ENCODE data around the gene SLC6A2.
"Not testable (repeated sequence)": the region's sequence is repeated elsewhere in the genome, so short reads cannot be mapped to it uniquely, and the experiment has no call there.

SLC6A2 gene

DNA sequence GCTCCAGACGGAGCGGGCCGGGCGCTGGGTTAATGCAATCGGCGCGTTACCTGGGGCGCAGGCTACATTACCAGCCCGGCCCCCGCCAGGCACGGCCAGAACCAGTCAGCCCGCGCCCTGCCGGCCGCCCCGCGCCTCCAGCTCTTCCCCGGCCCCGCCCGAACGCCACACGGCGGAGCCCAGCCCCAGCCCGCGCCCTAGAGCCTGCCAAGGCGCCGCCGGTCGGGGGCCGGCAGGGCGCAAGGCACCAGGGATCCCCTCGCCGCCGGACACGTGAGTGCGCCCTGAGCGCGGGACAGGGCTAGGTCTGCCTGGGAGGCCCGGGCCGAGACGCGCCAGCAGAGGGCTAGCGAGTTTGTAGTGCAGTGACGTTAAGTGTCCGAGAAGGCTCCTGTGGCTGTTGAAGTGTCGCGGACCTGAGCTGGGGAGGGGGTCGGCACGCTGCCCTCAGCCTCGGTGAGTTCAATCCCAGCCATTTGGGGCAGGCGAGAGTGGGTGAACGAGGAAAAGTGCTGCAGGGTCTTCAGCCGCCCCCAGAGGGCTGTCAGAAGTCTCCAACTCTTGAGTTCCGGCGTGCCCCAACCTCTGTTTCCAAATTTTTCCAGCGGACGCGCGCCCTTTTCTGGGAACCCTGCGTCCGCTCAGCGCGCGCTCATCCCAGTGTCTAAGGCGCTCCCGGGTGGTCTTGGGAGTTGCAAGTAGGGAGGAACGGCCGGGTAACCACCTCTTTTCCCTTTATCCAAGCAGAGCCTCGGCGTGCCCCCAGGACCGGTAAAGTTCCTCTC is at the start of gene SLC6A2:
TSS of gene SLC6A2 (plus strand) at position 92 of the 785 bp plus-strand sequence. CDS start 707 bp downstream, outside the sequence.
- DNase-seq (ENCODE audit: low read depth) = no peak

GRCh38 chr16:55613613-55614335 is 42.0 kb upstream of the SLC6A2 start:
- no peak for DNase-seq (ENCODE audit: low read depth)

- DNase-seq (ENCODE audit: low read depth) = no peak
Observed at GRCh38 chr16:55615071-55615470, 40.7 kb upstream of the SLC6A2 start.

DNA sequence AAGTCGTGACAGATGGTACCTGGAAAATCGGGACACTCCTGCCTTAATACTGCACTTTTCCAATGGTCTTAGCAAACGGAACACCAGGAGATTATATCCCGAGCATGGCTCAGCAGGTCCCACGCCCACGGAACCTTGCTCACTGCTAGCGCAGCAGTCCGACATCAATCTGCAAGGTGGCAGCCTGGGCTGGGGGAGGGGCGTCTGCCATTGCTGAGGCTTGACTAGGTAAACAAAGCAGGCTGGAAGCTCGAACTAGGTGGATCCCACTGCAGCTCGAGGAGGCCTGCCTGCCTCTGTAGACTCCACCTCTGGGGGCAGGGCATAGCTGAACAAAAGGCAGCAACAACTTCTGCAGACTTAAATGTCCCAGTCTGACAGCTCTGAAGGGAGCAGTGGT is 40.1 kb upstream of the SLC6A2 start:
- not testable (repeated sequence) for DNase-seq (ENCODE audit: low read depth)

GRCh38 chr16:55621771-55622170 is 34.0 kb upstream of the SLC6A2 start:
- no peak for DNase-seq (ENCODE audit: low read depth)

DNA sequence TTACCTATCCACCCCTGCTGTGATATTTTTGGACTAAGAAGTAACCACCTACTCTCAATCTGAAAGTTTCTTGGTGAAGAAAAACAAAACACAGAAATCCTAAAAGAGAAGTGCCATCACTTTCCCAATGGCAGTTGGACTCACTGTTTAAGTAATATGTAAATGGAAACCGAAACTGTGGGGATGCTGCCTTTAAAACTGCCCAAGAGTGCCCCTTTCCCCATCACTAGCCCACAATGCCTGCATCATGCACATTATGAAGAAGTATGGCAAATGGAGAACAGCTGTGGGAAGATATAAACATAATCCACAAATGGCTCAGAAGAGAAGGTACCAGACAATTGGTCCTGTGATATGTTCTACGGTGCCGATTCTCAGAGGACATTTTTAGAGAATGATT is 33.5 kb upstream of the SLC6A2 start:
- no peak for DNase-seq (ENCODE audit: low read depth)

DNA sequence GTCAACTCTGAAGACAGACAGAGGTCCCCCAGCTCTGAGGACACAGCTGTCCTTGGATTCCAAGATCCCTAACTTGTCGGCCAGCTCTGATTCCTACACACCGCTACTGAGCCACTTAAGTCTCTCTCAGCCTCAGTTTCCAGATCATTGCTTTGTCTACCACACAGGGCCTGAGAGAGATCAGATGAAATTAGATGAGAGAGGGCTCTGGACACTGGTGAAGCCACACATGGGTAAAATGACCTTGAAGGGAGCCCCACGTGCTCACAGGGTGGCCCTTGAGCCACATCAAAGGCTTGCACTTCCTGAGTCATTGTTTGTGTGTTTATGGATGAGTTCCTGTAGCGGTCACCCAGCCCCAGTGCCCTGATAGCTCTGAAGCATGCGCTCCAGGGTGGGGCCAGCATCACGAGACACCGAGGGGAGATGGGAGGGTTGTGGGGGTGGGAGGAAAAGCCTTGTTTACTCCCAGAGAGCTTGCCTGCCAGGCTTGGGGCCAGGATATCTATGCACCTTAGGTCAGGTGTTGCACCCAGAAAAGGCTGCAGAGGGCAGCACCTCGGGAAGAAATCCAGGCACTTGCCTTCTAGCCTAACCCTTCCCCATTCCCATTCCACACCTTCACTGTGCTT is 32.7 kb upstream of the SLC6A2 start:
- no peak for DNase-seq (ENCODE audit: low read depth)

GRCh38 chr16:55623640-55624039 is 32.1 kb upstream of the SLC6A2 start:
- DNase-seq (ENCODE audit: low read depth) = no peak

DNA sequence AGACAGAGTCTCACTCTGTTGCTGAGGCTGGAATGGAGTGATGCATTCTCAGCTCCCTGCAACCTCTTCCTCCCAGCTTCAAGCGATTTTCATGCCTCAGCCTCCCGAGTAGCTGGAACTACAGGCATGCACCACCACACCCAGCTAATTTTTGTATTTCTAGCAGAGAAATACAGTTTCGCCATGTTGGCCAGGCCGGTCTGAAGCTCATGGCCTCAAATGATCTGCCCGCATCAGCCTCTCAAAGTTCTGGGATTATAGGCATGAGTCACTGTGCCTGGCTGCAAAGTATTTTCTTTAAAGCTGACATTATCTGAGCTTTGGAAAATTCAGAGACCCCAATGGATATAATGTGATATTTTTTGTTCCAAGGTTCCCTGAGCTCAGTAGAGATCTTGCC is 31.1 kb upstream of the SLC6A2 start:
- no peak for DNase-seq (ENCODE audit: low read depth)

DNA sequence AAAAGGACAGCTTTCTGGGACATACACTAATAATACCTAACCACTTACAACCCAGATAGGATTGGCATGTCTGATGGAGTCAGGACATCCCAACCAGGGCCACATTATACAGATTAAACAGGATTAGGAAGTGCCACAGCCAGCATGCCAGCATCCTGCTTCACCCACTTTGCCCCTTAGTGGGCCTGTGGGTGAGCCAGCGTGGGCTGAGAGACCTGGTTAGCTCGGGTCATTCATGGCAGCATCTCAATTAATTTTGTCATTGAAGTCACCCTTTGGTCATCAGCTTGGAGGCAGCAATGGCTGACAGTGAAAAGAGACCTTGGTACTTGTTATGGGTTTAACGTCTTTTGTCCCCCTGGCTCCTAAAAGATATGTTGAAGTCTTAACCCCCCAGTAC is 29.9 kb upstream of the SLC6A2 start:
- no peak for DNase-seq (ENCODE audit: low read depth)

DNA sequence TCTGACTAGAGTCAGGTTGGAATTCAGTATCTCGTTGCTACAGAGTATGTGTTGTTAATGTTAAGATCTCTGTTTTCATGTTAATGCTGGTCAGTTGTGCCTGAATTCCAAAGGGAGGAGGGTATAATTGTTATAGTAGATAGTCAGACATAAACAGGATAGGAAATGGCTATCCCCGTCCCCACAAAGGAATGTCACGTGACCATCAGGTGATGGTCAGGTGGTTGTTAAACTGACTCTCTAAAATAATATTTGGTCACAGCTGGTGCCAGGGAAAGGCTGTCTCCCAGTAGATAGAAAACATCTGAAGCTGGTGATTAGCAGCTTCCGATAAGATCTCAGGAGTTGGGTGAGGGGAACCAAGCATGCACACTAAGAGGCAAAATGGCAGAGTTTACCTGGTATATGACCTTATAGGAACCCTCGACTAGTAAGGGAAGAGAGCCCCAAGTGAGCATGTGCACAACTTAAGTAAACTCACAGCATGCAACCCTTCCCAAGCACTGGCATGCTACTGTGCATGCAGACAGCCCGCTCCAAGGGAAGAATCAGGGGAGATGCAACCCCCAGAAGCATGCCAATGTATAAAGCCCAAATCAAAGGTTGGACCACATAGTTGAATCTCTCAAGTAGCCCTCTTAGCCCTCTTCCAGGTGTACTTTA is 27.4 kb upstream of the SLC6A2 start:
- no peak for DNase-seq (ENCODE audit: low read depth)

- DNase-seq (ENCODE audit: low read depth) = no peak
Observed at GRCh38 chr16:55630774-55631173, 25.0 kb upstream of the SLC6A2 start.

GRCh38 chr16:55632259-55632658 is 23.5 kb upstream of the SLC6A2 start:
- no peak for DNase-seq (ENCODE audit: low read depth)

GRCh38 chr16:55634193-55634592 is 21.6 kb upstream of the SLC6A2 start:
- DNase-seq (ENCODE audit: low read depth) = no peak

DNA sequence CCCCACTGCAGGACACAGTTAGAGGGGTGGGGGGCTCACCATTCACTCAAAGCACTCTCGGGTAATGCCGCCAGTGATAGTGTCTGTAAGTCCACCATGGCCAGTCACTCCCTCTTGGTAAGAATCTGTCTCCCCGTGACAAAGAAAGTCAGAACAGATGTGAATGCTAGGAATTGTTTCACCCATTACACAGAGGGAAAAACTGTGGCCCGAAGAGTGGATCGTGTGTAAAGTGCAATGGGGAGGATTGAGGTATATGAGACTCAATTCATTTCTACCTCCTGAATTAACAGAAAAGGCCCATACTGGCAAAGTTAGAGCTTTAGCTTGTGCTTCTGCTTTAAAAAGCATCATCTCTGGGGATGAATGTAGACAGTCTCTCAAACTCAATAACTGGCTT is 17.5 kb upstream of the SLC6A2 start:
- DNase-seq (ENCODE audit: low read depth) = no peak

GRCh38 chr16:55640701-55641327 is 15.0 kb upstream of the SLC6A2 start:
- DNase-seq (ENCODE audit: low read depth) = no peak

DNA sequence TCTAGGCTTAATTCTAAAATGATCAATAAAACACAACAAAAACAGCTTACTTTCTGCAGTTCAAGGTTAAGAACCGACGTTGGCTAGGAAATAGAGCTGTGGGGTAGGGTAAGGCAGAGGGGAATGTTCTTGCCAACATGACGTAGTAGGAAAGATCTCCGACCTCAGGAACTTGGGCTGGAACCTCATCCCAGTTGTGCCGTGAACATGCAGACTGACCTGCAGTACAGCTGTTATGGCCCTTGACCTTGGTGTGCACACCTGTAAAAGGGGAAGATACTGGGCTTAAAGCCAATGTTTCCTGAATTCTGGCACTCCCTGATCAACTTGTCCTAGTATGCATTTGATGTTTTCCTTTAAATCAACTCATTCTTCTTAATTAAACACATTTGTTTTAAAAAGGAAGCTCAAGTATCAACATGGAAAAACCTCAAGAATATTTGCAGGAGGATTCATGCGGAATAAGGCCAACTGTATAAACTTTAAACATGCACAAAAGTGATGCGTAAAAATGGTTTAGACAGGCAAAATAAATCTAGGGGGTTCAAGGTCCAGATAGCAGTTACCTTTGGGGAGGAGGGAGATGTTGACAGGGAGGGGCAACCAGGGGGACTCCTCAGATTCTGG is 14.2 kb upstream of the SLC6A2 start:
- DNase-seq (ENCODE audit: low read depth) = no peak

GRCh38 chr16:55642611-55643010 is 13.2 kb upstream of the SLC6A2 start:
- no peak for DNase-seq (ENCODE audit: low read depth)

- no peak for DNase-seq (ENCODE audit: low read depth)
Observed at GRCh38 chr16:55643161-55643970, 12.4 kb upstream of the SLC6A2 start.

- no peak for DNase-seq (ENCODE audit: low read depth)
Observed at GRCh38 chr16:55645986-55646385, 9.8 kb upstream of the SLC6A2 start.

GRCh38 chr16:55647343-55647742 is 8.4 kb upstream of the SLC6A2 start:
- no peak for DNase-seq (ENCODE audit: low read depth)
